CD4-positive, alpha-beta T cell treated with Interleukin-2 at 100 ng/mL for 4 hours (primary cell): ENCODE results near the gene SCUBE1.
A peak's percentile ranks its signal among the peaks of the same experiment; 100 is the strongest.

Source experiments
- DNase-seq: peaks from one replicate; pipeline ENCODE4 v3.0.0-alpha.2; 2020; ENCODE audit warnings: low spot score

SCUBE1 gene

GRCh38 chr22:43277987-43278601 lies 65.1 kb downstream of the SCUBE1 start:
- no peak for DNase-seq

DNA sequence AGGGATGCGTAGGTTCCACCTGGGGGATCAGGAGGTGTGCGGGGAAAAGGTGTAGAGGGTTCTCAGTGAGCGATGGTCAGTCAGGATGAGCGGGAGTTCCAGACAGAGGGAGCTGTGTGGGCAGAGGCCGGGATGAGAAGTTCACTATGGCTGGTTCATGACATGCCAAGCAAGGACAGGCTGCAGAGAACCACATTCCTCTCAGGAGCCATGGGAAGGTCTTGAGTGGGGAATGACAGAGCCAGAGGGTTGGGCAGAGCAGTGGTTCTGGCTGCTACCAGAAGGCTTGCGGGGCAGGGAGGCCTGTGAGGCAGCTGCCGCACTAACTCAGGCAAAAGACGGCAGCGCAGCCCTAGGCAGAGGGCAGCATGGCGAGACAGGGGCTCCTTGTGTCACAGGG lies 66.1 kb downstream of the SCUBE1 start:
- no peak for DNase-seq

DNA sequence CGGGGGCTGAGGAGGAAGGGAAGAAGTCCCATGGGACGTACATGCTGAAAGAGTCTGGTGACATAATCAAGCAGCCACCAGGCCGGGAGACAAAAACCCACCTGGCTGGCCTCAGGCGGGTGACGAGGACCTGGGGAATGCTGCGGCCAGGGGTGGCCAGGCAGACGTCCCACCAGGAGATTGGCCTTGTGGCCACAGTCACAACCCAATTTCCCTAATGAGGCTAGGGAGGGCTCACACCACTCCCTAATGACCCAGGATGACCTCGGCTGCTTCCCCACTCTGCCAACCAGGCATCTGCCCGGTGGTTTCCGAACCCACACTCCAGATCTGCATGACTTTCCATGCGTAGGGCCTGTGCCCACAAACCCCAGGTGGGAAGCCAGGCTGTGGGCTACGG lies 66.9 kb downstream of the SCUBE1 start:
- no peak for DNase-seq

DNA sequence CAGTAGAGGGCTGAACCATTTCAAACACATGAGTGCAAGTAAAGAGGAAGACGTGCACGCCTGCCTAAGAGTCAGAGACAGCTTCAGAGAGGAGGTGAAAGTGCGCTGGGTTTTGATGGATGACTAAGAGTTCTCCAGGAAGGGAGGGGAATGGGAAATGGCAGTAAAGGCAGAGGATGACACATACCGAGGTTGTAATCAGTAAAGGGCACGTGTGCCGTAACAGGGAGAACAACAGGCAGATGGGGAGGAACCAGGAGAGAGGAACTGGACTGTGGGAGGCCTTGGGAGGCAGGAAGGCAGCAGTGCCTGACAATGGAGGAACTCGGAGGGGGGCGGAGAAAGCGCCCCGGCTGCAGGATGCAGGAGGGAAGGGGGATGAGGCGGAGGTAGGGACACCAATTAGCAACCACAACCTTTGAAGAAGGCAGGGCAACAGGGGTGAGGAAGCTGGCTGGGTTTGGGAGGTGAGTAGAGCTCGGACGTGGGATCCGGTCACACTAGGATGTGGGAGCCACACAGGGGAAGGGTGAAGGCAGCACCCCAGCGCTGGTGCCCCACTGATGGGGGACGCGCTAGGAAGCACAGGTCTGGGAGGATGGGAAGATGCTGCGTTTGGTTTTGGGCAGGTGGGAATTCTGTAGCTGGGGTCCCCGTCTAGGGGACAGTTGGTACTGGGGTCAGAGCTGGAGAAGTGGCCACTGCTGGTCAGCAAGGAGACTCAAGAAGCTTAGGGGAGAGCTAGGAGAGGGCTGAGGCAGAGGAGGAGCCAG lies 67.4 kb downstream of the SCUBE1 start:
- no peak for DNase-seq

GRCh38 chr22:43274595-43275240 lies 68.5 kb downstream of the SCUBE1 start:
- DNase-seq: no peak

DNA sequence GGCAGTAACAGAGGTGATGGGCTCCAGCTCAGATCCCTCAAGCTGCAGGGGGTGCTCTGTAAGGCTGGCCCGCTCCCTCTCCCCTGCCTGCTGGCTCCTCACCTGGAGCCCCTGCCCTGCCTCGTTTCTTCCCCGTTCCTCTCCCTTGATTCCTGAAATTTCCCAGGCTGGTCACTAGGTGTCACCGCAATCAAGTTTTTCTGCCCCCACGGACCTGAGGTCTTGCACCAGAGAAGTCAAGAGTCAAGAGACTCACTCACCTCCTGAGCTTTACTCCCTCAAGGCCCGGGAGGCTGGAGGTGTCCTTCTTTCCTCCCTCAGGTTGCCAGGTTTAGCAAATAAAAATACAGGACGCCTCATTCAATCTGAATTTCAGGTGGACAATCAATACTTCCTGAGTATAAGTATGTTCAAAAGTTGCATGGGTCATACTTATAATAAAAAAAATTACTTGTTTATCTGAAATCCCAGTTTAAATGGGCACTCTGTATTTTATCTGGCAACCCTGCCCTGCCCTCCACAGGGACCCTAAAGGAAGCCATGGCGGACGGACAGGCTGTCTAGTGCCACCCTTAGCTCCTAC lies 69.2 kb downstream of the SCUBE1 start:
- peak; percentile 59 for DNase-seq

- DNase-seq: no peak
Measured at GRCh38 chr22:43272869-43273318, 70.3 kb downstream of the SCUBE1 start.

DNA sequence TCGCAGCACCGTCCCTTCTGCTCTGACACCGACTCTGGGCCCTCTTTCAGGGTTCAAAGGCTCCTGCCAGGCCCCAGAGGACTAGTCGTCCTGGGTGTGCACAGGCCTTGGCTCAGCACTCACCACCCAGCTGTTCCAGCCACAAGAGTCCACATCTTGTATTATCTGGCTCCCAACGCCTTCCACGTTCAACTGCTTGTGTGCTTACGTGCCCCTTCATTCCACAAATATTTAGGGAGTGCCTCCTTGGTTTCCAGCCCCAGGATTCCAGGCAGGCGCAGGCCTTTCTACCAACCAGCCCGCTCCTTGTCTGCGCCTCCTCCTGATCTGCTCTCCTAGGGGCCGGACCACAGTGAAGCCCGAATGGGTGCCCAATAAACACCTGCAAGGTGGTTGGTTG lies 70.9 kb downstream of the SCUBE1 start:
- no peak for DNase-seq

GRCh38 chr22:43270949-43271348 lies 72.2 kb downstream of the SCUBE1 start:
- no peak for DNase-seq

GRCh38 chr22:43270314-43270908 lies 72.8 kb downstream of the SCUBE1 start:
- DNase-seq: no peak

- no peak for DNase-seq
Measured at GRCh38 chr22:43269646-43270045, 73.5 kb downstream of the SCUBE1 start.

- DNase-seq: no peak
Measured at GRCh38 chr22:43269246-43269645, 73.9 kb downstream of the SCUBE1 start.

GRCh38 chr22:43267981-43268660 lies 75.1 kb downstream of the SCUBE1 start:
- no peak for DNase-seq

GRCh38 chr22:43267332-43267980 lies 75.7 kb downstream of the SCUBE1 start:
- DNase-seq: no peak

- no peak for DNase-seq
Measured at GRCh38 chr22:43266076-43266475, 77.1 kb downstream of the SCUBE1 start.

- peak; percentile 92 for DNase-seq
Measured at GRCh38 chr22:43263645-43264514, 79.3 kb downstream of the SCUBE1 start.

DNA sequence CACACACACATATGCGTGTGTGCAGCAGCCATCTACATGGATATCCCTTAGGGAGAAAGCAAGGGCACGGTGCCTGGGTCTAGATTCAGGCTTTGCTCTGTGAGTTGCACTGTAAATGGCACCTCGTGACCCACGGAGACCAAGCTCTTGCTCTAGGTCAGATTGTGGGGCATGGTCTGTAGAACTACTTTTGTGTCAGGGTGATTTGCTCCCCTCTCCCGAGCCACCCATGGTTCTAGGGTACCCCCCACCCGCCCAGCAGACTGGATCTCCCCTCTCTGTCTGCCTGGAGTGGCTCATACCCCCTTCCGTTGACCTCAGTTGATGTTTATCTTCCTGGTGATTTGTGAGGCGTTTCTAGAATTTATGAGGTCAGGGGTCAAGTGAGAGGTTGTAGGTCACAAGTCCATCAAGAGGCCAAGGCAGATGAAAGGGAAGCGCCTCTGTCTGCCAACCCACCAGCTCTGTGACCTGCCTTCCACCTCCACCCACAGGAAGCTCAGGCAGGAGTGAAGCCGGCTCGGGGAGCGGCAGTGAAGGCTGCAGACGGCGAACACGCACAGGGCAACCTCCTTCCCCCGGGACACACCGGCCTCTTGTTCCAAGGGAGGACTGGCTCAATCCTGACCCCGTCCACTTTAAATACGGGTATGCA lies 80.1 kb downstream of the SCUBE1 start:
- peak; percentile 38 for DNase-seq

DNA sequence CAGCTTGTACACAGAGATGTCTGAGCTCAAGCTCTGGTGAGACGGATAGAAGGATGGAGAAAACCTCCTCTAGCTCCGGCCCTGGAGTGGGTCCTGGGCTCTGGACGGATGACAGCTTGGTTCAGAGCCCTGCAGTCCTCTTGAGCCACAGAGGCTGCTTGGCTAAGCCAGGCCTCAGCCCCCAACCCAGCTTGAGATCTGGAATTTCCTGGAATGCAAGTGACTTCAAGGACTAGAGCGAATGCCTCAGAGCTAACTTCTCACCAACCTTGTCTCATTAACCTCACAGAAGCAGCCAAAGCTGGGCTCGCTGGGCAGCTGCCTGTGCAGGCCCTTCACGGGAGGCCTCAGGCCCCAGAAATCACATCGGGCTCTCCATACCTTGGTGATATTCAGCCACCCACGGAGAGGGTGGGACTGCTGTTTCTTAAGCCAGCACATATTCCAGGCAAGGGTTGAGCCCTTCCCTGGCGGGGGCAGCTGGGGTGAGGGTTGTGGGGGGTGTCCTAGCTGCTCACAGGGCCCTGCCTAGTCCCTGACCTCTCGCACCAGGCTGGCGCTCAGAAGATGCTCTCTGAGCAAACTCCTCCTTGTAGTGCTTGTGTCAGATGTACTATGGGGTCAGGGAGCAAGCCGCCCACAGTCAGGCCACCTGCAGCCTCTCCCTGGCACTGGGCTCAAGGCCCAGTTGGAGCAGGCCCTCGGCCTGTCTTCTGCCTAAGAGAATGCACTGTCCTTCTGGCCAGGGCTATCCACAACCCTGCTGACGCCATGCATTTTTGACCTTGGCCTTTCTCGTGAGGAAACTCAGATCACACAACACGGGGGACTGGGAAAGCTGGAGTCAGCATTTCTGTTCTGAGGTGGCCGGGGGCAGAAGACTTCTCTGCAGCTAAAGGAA lies 82.6 kb downstream of the SCUBE1 start:
- DNase-seq: no peak

GRCh38 chr22:43257961-43258360 lies 85.2 kb downstream of the SCUBE1 start:
- no peak for DNase-seq
